HG03039 (cell line): ENCODE results near the gene ZNF575.
"Not testable (repeated sequence)": the region's sequence is repeated elsewhere in the genome, so short reads cannot be mapped to it uniquely, and the experiment has no call there.

ENCODE experiments used
- ATAC-seq: cut with Tn5 transposase; IDR thresholded peaks from one replicate; pipeline ENCODE4 v1.9.1; 2021; ENCODE audit warnings: mild to moderate bottlenecking, moderate library complexity; ENCODE audit not compliant: unreplicated experiment

ZNF575 gene

GRCh38 chr19:43541920-43542650 is 9.1 kb downstream of the ZNF575 start:
- ATAC-seq: no peak

- ATAC-seq: no peak
These were observed 11.1 kb downstream of the ZNF575 start for GRCh38 chr19:43544077-43544476.

DNA sequence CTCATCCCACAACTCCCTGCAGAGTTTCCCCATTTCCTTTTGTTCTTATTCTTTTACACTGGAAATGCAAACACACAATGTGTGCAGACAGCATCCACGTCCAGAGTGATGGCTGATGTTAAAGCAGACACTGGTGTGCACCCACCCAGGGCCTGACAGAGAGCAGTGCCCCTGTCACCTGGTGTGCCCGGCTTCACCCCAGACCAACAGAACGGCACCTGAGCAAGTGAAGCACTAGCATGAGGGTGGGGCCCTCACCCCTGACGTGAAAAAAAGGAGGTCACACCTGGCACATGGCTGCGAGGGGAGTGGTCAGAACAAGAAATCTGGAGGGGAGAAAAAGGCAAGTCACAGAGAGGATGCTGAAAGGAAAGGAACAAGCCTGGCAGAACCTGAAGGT is 12.3 kb downstream of the ZNF575 start:
- ATAC-seq: no peak

DNA sequence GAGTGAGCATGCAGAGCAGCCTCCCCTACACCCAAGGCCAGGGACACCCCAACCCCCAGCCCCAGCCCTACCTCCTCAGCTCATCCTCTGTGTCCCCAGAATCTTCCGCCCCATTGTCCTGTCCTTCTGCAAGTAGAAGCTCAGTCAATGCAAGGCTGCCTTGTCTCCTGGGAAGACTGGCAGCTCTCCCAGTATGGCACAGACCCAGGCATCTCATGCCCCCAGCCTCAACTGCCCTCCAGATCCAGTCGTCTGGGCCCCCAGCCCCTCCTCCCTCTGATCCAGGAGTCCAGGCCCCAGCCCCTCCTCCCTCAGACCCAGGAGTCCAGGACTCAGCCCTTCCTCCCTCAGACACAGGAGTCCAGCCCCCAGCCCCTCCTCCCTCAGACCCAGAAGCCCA is 13.0 kb downstream of the ZNF575 start:
- ATAC-seq: no peak

DNA sequence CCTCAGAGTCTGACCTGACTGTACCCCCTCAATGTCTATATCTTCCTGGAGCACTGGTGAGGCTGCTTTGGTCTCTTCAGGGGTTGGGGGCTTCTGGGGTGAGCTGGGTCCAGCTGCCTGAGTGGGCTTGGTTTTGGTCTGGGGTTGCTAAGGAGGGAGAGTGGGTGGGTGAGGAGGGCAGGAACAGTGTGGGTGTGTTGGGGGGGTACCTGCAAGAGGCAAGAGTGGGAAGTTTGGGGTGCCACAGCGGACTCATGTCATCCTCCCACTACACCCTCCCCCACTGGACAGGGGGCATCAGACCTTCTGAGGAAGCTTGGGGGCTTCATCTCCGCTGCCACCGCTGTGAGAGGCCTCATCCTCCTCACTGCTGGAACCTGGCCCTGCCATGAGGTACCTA is 13.6 kb downstream of the ZNF575 start:
- no peak for ATAC-seq

GRCh38 chr19:43547926-43548325 is 14.9 kb downstream of the ZNF575 start:
- not testable (repeated sequence) for ATAC-seq

DNA sequence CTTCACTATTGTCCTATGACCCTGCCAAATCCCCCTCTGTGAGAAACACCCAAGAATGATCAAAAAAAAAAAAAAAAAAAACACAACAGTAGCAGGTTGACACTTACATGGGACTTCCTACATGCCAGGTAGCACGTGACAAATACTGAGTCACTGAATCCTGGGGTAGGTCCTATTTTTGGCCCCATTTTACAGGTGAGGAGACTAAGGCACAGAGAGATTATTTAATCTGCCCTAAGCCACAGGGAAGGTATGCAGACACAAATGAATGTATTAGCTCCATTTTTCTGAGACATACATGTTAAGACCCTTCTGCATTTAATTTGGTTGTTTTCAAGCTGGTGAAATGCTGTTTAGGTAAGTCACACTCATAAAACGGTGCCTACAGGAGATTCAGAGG is 15.7 kb downstream of the ZNF575 start:
- ATAC-seq: no peak

DNA sequence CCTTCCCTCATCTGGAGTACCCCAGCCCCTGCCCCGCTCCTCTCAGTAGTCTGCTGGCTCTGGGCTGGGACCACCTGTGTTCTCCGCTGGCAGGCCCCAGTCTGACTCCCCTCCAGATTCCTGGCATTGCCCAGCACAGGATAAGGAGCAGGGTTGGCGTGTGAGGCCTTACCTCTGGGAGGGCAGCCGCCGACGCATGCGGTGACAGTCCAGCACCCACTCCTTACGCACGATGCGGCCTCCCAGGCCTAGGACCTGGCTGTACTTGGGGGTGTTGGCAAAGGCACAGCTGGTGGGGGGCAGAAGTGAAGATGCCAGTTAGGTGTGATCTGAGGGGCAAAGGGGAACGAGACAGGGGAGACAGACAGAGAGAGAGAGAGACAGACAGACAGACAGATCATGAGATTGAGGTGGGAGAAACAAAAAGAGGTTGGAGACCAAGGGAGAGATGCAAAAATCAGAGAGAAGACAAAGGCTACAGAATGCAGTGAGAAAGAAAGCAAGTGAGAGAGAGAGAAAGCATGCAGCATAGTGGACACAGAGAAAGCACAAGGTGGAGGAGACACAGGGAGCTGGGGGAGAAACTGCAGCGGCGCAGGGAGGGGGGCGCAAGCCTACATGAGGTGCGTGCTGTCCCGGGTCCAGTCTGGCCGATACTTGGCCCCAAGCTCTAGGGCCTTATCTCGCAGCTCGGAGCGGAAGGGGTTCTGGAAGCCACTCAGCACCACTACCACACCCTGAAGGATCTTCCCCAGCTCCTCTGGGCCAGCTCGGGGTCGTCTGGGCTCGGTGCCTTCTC is 18.6 kb downstream of the ZNF575 start:
- no peak for ATAC-seq

DNA sequence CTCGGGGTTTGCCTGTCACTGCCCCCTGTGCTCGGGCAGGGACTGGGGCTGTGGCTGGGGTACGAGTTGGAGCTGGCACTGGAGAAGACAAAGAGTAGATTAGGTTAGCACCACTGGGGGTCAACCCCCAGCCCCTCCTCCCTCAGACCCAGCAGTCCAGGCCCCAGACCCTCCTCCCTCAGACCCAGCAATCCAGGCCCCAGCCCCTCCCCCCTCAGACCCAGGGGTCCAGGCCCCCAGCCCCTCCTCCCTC is 19.1 kb downstream of the ZNF575 start:
- no peak for ATAC-seq

- ATAC-seq: no peak
These were observed 19.6 kb downstream of the ZNF575 start for GRCh38 chr19:43552616-43553015.

DNA sequence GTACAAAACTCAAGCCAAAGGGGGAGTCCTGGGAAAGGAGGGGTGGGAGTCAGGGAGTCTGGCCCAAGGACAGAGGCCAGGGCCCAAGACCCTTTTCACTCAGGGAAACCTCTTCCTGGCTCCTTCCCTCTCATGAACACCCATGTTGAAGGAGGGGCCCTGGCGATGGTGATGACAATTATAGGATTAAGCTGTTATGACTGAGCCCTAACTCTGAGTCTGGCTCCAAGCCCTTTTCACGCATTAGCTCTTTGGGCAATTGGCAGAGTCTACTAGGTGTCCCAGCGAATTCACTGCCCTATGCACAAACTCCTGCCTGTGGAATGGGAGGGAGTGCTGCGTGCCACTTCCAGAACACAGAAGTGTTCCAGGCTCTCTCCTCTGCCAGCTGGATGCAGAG is 20.7 kb downstream of the ZNF575 start:
- no peak for ATAC-seq

GRCh38 chr19:43554317-43554895 is 21.4 kb downstream of the ZNF575 start:
- no peak for ATAC-seq

DNA sequence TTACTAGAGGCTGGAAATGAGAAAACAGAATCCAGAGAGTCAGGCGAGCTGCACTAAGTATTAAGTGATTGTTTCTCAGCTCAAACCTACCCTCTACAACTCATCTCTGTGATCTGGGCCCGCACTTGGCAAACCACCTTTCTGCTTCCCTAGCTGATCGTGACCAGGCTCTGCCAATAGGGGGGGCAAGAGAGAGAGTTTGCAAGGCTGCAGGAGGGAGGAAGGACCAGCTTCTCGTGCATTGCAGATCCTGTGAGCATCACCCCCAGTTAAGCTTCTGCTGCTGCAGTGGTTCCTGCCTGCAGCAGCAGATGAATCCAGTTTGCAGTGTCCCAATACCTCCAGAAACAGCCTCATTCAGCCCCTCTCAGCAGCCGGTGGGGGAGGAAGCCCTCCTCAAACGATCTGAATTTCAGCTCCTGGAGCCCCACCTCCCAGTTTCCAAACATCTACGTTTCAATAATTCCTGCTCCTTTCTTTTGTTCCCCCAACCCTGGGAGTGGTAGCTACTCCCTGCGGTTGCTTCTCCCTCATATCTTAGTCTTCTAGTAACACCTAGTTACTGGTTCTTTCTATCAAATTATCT is 22.3 kb downstream of the ZNF575 start:
- no peak for ATAC-seq

DNA sequence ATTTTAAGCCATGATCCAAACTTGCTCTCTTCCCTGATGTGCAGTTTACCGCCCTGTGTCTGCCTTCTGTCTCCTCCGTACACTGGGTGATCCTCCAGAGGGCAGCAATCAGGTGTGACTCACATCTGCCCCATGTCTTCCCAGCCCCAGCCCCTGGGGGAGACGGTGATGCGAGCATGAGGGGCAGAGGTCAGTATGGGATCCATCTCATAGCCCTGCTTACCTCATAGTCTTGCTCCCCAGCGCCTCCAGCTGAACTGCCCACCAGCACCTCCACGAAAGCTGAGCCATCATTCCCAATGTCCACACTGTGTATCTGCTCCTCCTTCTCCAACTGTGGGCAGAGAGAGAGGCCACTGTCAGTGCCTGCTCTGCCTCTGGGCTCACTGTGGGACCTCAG is 27.7 kb downstream of the ZNF575 start:
- ATAC-seq: no peak

- ATAC-seq: no peak
These were observed 28.4 kb downstream of the ZNF575 start for GRCh38 chr19:43561139-43561970.

- ATAC-seq: no peak
These were observed 29.3 kb downstream of the ZNF575 start for GRCh38 chr19:43562226-43562697.

DNA sequence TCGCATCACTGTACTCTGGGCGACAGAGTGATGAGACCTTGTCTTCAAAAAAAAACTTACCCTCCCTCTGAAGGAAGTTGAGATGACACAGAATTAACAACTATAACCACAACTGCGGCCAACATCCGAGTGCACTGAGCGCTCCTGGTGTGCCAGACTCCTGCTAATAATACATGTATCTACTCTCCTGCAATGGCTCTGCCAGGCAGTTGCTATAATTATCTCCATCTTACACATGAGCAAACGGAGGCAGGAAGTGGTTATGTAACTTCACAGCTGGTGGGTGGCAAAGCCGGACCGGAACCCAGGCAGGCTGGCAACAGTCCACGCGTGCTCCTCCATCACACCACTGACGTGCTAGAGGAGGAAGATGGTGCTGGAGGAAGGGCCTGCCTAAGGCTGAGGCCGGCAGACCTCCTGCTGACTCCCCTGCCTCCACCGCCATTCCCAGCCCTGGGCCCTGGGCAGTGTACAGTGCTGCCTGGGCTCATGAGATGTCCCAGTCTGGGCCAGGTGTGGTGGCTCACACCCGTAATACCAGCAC is 29.8 kb downstream of the ZNF575 start:
- no peak for ATAC-seq

GRCh38 chr19:43563816-43564457 is 30.9 kb downstream of the ZNF575 start:
- no peak for ATAC-seq

DNA sequence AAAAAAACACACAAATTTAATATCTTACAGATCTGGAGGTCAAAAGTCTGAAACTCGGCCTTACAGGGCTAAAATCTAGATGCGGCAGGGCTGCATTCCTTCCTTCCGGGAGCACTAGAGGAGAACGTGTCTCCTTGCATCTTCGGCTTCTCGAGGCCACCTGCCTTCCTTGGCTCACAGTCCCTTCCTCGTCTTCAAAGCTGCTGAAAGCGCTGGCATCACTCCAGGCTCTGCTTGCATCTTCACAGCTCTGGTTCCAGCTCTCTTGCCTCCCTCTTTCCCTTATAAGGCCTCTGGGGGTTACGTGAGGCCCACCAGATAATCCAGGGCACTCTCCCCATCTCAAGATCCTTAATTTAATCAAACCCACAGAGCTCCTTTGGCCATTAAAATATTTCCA is 31.8 kb downstream of the ZNF575 start:
- no peak for ATAC-seq

DNA sequence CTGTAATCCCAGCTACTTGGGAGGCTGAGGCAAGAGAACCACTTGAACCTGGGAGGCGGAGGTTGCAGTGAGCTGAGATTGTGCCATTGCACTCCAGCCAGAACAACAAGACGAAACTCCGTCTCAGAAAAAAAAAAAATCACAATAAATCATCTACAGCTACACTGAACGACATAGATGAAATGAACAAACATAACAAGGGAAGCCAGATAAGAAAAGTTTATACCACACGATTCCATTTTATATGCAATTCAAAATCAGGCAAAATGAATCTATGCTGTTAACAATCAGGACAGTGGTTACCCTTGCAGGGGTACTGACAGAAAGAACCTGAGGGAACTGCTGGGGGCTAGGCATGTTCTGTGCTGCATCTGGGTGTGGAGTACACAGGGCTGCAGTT is 36.7 kb downstream of the ZNF575 start:
- no peak for ATAC-seq
